GM19324 (cell line): ENCODE results near the gene FAM219A.
"Not testable (repeated sequence)": the region's sequence is repeated elsewhere in the genome, so short reads cannot be mapped to it uniquely, and the experiment has no call there.

Experiments used
- ATAC-seq: cut with Tn5 transposase; IDR thresholded peaks from one replicate; pipeline ENCODE4 v1.9.1; 2021; ENCODE audit warnings: mild to moderate bottlenecking, moderate library complexity; ENCODE audit not compliant: unreplicated experiment, low FRiP score

Gene FAM219A

DNA sequence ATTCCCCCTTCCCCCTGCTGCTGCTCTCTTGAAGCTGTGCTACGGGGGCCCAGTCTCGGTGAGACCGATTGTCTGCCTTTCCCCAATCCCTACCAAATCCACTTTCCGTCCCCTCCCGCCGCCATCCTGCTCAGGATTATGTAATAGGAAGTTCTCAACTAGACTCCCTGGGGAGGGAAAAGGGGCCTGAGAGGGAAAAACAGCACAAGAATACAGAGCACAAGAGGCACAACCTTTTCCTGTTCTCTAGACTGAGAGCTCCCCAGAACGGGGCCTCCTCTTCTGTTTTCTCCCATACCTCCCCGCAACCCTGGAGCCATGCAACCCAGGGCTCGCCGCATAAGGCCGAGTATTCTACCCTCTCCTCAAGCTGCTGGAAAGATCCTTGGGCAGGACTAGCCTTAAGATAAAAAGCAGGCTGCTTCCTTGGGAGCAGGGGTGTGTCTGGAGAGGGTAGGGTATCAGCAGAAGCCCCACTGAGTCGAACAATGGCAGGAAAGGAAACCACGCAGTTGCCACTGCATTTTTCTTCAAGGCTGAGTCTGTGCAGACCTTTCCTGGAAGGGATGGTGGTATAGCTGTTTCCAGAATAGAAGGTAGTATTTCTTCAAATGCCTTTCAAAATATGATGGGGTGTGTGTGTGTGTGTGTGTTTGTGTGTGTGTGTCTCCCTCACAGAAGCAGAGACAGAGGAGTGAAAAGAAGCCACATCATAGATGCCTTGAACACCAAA lies 94.6 kb downstream of the FAM219A start:
- no peak for ATAC-seq

DNA sequence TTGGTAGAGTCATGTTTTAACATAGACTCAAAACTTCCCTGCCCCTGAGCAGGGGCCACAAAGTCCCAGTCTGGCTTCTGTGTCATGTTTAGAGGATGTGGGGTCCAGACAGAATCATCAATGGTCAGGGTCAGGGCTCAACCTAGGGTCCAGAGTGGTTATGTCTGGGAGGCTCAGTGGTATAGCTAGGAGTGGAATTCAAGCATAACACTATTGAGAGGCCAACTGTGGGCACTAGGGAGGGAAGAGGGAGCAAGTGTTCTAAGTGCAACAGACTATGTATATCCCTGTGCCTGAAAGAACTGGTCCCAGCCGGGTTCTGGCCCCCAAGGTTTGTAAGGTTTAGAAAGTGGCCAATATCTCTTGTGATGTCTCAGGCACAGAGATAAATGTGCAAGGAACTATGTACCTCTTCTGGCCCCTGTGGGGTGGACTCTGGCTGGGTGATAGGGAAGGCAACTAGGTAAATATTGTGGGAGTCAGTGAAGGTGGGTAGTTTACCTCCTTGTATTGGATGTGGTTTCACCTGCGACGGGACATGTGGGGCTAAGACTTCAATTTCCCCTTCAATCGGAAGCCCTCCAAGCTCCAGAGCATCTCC lies 95.7 kb downstream of the FAM219A start:
- no peak for ATAC-seq

DNA sequence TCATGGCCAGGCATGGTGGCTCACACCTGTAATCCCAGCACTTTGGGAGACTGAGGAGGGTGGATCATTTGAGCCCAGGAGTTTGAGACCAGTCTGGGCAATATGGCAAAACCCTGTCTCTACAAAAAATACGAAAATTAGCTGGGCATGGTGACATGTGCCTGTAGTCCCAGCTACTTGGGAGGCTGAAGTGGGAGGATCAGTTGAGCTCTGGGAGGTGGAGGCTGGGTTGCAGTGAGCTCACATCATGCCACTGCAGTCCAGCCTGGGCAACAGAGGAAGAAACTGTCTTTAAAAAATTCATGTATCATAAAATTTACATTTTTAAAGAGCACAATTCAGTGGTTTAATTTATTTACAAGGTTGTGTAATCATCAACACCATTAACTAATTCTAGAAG lies 105.4 kb downstream of the FAM219A start:
- ATAC-seq, result not testable (repeated sequence)

DNA sequence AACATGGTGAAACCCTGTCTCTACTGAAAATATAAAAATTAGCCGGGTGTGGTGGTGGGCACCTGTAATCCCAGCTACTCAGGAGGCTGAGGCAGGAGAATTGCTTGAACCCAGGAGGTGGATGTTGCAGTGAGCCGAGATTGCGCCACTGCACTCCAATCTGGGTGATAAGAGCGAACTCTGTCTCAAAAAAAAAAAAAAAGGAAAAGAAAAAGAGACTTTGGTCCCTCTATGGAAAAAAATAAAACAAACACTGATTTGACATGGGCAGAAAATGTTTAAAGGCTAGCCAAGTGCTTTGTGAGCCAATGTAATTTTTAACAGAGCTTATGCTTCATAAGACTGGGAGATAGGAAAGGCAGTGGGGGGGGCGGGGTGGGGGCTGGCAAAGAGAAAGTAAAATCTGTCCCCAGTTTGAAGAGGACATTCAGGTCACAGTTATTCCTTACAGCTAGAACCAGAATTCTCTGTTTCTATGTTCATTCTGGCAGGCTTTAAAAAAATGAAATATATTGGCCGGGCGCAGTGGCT lies 106.2 kb downstream of the FAM219A start:
- ATAC-seq, result not testable (repeated sequence)

DNA sequence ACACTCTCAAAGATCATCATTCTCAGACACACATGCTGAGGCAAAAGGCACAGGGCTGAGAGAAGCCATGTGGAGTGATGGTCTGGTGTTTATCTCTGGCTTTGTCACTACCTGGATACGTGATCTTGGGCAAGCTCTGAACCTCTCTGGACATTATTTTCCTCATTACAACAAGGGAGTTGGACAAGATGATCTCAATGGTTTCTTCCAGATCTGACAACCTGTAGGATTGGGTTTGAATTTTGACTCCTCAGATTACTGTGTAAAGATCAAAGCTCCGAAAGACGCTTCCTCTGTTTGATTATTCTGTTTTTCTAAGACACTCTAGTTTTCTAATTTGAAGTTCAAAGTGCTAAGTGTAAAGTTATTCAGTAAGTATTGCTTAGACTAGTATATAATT lies 109.0 kb downstream of the FAM219A start:
- ATAC-seq, result no peak
